ENCODE measurements around the gene OR52N2.

- TF ChIP-seq CTCF (conservative IDR thresholded peaks at IDR 0.05) (no peak), EZH2 (IDR thresholded peaks at IDR 0.05; ENCODE audit: low read depth) (no peak)
Observed at GRCh38 chr11:5837695-5838094, 29.0 kb downstream of the OR52N2 start.

Measured in PC-9 (cell line).